Suprapubic skin (tissue), 3 donors: ENCODE measurements around the gene AGT.

Source experiments
- EP300 ChIP-seq: sonication (generic); formaldehyde crosslinking; IDR thresholded peaks from one replicate; pipeline ENCODE4 v1.6.1; 2017; ENCODE audit warnings: antibody characterized with exemption
- TF ChIP-seq, protein P1 (sequence below), 2 donors: fragments of 200-600 bp in 1 of 2; fragments of 450-650 bp in 1 of 2; sonication (generic) in 1 of 2; IDR thresholded peaks; one replicate each; pipeline ENCODE4 v1.5.1; 2016 to 2019; ENCODE audit warnings: antibody characterized with exemption in 2 of 2, mild to moderate bottlenecking in 1 of 2, moderate library complexity in 1 of 2

DNA sequence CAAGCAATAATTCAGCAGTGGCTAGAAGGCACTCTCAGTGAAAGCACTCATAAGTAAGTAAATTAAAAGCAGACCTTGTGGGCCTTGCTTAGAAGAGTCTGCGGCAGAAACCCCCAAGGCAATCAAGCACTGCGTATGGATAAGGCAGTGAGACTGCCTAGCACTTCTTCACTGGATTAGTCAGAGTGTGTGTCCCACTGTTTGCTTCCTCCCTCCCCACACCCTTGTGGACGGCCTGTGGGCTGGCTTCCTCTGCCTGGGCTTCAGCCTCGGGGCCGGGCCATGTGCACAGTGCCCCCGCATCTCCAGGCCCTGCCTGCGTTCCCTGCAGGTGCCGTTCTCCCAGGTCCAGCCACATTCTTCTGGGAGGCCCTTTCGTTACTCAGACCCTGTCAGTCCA, 23.8 kb downstream of the AGT start:
- TF ChIP-seq EP300: no peak
- TF ChIP-seq, protein P1, sequence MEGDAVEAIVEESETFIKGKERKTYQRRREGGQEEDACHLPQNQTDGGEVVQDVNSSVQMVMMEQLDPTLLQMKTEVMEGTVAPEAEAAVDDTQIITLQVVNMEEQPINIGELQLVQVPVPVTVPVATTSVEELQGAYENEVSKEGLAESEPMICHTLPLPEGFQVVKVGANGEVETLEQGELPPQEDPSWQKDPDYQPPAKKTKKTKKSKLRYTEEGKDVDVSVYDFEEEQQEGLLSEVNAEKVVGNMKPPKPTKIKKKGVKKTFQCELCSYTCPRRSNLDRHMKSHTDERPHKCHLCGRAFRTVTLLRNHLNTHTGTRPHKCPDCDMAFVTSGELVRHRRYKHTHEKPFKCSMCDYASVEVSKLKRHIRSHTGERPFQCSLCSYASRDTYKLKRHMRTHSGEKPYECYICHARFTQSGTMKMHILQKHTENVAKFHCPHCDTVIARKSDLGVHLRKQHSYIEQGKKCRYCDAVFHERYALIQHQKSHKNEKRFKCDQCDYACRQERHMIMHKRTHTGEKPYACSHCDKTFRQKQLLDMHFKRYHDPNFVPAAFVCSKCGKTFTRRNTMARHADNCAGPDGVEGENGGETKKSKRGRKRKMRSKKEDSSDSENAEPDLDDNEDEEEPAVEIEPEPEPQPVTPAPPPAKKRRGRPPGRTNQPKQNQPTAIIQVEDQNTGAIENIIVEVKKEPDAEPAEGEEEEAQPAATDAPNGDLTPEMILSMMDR (IDR thresholded peaks at IDR 0.05): no peak
